ENCODE measurements around the gene MYL6B.

Gene MYL6B

DNA sequence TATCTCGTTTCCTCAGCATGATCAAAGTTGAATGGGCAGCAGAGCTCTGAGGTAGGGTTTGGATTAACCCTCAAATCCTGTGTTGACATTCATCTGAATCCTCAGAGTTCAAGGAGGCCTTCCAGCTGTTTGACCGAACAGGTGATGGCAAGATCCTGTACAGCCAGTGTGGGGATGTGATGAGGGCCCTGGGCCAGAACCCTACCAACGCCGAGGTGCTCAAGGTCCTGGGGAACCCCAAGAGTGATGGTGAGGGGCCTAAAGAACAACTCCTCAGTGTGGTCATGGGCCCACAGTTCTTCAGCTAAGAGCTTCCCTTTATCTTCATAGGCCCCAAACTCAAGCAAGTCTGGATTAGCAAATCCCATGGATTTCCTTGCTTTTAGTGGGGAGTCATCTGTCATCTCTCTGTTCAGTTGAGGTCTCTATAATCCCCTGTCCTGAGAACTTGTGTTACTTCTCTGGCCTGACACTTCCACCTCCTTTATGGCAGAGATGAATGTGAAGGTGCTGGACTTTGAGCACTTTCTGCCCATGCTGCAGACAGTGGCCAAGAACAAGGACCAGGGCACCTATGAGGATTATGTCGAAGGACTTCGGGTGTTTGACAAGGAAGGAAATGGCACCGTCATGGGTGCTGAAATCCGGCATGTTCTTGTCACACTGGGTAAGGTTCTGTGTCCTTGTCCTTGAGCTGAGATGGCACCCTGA, 7.2 kb downstream of the MYL6B start:
- Histone ChIP-seq H3K4me3 (ENCODE audit: insufficient read length, low read depth) (peak overlapping the region; percentile 92), H3K9me3 (ENCODE audit: insufficient read depth, low read length) (no peaks in the 10 kb centered on the region), H3K4me1 (ENCODE audit: insufficient read depth, insufficient read length) (peaks cover 8% of the 10 kb centered on the region), H3K27me3 (ENCODE audit: insufficient read depth, insufficient read length) (no peaks in the 10 kb centered on the region), H3K9ac (ENCODE audit: insufficient read length, low read depth) (peak overlapping the region; percentile 97), H3K36me3 (ENCODE audit: insufficient read depth, insufficient read length, low read length) (peaks cover 77% of the 10 kb centered on the region)
- TF ChIP-seq SUZ12 (IDR thresholded peaks at IDR 0.05; ENCODE audit: extremely low read depth, insufficient read depth, insufficient read length) (no peak), ZNF274 (IDR thresholded peaks at IDR 0.05; ENCODE audit: low read depth, low read length) (no peak), YY1 (IDR thresholded peaks at IDR 0.05; ENCODE audit: insufficient read depth, insufficient read length) (no peak)
- no peak for DNase-seq (ENCODE audit: low read depth, low spot score)

DNA sequence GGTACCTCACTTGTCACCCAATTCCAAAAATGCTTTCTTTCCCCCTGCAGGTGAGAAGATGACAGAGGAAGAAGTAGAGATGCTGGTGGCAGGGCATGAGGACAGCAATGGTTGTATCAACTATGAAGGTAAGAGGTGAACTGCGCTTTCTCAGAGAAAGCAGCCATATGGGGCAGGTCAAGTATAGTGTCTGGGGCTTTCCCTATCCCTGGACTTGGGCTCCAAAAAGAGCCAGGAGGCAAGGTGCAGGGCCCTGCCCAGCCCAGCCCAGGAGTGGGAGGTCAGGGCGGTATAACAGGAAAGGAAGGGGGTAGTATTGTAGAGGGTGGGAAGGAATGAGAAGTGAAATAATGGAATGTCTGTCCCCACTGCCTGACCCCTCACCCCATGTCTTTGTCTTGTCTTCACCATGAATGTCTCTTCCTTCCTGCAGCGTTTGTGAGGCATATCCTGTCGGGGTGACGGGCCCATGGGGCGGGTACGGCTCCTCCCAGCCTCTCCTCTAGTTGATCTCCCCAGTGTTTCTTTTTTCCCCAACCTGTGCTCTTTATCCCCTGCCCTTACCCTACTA, 7.9 kb downstream of the MYL6B start:
- Histone ChIP-seq H3K27me3 (ENCODE audit: insufficient read depth, insufficient read length) (no peaks in the 10 kb centered on the region), H3K4me1 (ENCODE audit: insufficient read depth, insufficient read length) (peaks cover 8% of the 10 kb centered on the region), H3K36me3 (ENCODE audit: insufficient read depth, insufficient read length, low read length) (peaks cover 75% of the 10 kb centered on the region), H3K9ac (ENCODE audit: insufficient read length, low read depth) (peak overlapping the region; percentile 97), H3K4me3 (ENCODE audit: insufficient read length, low read depth) (peak overlapping the region; percentile 92), H3K9me3 (ENCODE audit: insufficient read depth, low read length) (no peaks in the 10 kb centered on the region)
- peak; percentile 40 for DNase-seq (ENCODE audit: low read depth, low spot score)
- no peak for TF ChIP-seq SUZ12 (IDR thresholded peaks at IDR 0.05; ENCODE audit: extremely low read depth, insufficient read depth, insufficient read length)
- TF ChIP-seq YY1 (IDR thresholded peaks at IDR 0.05; ENCODE audit: insufficient read depth, insufficient read length) = no peak

DNA sequence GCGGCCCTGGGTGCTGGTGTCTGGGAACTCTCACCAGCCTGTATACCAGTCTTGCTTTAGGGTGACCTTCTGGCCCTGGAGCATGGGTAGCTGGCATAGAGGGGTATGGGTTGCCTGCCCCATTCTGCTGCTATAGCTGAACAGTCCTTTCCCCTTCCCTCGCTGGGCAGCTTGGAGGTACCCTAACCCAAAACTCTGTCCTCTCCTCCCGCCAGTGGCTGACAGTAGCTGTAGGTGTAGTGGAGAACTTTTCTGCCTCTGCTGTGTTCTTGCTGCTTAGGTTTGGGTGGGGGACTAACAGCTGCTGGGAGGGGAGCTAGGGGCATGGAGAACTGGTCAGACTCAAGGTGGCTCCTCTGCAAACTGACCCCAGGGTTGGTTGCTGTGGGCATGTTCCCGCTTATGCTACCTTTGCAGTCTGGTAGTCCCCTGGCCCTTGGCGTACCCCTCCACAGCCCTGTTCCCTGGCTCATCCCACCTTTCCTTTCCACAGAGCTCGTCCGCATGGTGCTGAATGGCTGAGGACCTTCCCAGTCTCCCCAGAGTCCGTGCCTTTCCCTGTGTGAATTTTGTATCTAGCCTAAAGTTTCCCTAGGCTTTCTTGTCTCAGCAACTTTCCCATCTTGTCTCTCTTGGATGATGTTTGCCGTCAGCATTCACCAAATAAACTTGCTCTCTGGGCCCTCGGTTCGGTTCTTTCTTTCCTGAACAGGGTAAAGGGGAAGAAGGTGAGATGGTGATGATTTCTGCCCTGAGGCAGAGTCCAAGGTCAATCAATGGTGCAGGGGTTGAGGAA, 8.7 kb downstream of the MYL6B start:
- H3K4me1 ChIP-seq (ENCODE audit: insufficient read depth, insufficient read length) = peaks cover 8% of the 10 kb centered on the region
- peak overlapping the region; percentile 97 for H3K9ac ChIP-seq (ENCODE audit: insufficient read length, low read depth)
- no peak for DNase-seq (ENCODE audit: low read depth, low spot score)
- H3K36me3 ChIP-seq (ENCODE audit: insufficient read depth, insufficient read length, low read length) = peaks cover 73% of the 10 kb centered on the region
- no peaks in the 10 kb centered on the region for H3K27me3 ChIP-seq (ENCODE audit: insufficient read depth, insufficient read length)
- peak overlapping the region; percentile 92 for H3K4me3 ChIP-seq (ENCODE audit: insufficient read length, low read depth)
- H3K9me3 ChIP-seq (ENCODE audit: insufficient read depth, low read length) = no peaks in the 10 kb centered on the region
- no peak for TF ChIP-seq YY1 (IDR thresholded peaks at IDR 0.05; ENCODE audit: insufficient read depth, insufficient read length)
- no peak for TF ChIP-seq ZNF274 (IDR thresholded peaks at IDR 0.05; ENCODE audit: low read depth, low read length)
- no peak for TF ChIP-seq SUZ12 (IDR thresholded peaks at IDR 0.05; ENCODE audit: extremely low read depth, insufficient read depth, insufficient read length)

DNA sequence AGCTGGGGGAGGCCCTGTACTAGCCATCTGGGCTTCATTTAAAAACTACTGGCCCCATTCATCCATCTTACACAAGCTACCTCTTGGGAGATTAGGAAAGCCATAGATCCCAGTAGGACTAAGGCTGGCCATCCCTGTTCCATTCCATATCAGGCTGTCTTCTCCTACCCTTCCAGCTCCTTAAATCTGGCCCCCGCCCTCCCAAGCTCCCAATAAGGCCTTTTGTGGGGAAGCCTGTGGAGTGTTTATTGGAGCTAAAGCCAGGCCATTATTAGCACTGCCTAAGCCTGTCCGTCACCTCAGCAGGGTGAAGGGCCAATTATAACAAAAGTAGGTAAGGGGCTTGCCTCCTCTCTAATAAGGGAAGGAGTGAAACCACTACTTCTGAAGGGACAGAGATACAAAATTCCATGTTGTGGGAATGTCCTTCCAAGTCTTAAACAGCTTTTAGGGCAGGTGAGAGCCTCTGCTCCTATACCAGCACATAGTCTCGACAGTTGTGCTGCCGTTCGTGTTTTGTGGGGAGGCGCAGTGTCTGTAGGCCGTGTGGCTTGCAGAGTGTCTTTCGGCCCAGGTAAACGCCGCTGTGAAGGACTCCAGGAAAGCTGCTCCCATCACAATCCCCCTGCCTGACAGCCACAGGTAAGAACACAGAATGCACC, 9.4 kb downstream of the MYL6B start:
- Histone ChIP-seq H3K9ac (ENCODE audit: insufficient read length, low read depth) (no peak overlapping the region), H3K9me3 (ENCODE audit: insufficient read depth, low read length) (no peaks in the 10 kb centered on the region), H3K4me3 (ENCODE audit: insufficient read length, low read depth) (no peak overlapping the region), H3K27me3 (ENCODE audit: insufficient read depth, insufficient read length) (no peaks in the 10 kb centered on the region), H3K36me3 (ENCODE audit: insufficient read depth, insufficient read length, low read length) (peaks cover 73% of the 10 kb centered on the region), H3K4me1 (ENCODE audit: insufficient read depth, insufficient read length) (peaks cover 8% of the 10 kb centered on the region)
- TF ChIP-seq SUZ12 (IDR thresholded peaks at IDR 0.05; ENCODE audit: extremely low read depth, insufficient read depth, insufficient read length) (no peak), YY1 (IDR thresholded peaks at IDR 0.05; ENCODE audit: insufficient read depth, insufficient read length) (no peak), ZNF274 (IDR thresholded peaks at IDR 0.05; ENCODE audit: low read depth, low read length) (no peak)
- no peak for DNase-seq (ENCODE audit: low read depth, low spot score)

DNA sequence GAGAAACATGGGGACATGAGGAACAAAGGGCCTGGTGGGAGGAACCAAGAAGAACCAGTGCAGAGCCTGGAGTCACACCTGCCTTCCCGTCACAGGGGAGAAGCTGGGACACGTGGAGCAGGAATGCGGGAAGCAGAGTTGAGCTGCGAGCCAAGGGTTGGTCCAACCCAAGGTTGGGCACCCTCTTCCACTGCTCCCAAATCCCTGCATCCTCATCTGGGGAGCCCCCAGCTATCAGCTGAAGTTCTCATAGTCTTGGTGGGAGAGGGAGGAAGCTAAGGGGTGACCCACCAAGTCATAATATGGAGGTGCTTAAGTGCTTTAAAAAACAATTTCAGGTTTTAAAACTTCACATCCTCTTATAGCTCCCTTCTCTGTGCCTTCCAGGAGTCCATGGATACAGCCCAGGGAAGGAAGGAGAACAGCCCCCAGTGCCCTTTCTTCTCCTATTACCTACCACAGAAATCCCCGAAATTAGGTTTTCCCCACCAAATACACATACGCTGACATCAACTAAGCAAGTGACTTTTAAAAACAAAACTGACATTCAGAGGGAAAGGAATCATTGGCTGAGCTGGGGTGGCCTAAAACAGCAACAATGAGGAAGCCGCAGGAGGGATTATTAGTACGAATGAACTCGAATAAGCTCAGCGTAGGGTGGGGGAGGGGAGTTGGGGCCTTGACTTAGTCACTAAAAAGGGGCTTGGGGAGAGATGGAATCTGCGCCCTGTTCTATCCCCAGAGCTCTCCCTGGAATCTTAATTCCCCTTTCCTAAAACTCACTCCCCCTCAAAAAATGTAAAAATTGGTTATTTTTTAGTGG, 10.3 kb downstream of the MYL6B start:
- Histone ChIP-seq H3K36me3 (ENCODE audit: insufficient read depth, insufficient read length, low read length) (peaks cover 81% of the 10 kb centered on the region), H3K4me1 (ENCODE audit: insufficient read depth, insufficient read length) (peaks cover 8% of the 10 kb centered on the region), H3K9ac (ENCODE audit: insufficient read length, low read depth) (no peak overlapping the region)

DNA sequence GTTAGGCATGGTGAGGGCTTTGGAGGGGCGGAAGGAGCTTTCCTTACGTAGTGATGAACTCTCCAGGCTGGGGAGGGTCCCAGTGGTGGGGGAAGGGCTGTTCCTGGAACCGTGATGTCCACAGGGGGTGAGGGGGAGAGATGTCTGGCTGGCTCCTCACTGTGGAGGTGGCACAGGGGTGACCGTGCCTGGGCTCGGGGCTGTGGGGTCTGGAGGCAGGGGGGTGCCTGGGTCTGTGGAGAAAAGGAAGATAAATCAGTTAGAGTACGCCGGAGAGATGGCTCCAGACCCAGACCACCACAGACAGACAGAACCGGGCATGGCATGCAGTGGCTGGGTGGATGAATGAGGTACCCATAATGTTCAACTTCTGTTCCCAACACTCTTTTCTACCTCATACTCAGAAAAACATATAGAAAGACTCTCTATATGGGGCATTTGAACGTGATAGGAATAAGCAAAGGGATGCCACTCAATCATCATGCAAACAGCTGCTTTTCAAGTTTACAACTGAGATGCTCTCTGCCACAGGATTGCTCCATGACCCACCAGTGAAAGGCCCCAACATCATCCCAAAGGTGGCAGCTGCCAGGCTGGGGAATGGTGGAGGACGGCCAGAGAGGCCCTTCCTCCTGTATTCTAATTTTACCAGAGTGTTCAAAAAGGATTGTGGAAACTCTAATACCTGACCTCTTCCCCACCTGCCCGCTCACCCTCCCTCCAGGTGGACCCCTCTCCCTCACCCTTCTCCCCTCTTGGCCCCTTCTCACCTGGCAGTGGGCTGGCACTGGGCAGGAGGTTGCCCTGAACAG, 11.4 kb downstream of the MYL6B start:
- Histone ChIP-seq H3K27me3 (ENCODE audit: insufficient read depth, insufficient read length) (no peaks in the 10 kb centered on the region), H3K4me1 (ENCODE audit: insufficient read depth, insufficient read length) (peaks cover 8% of the 10 kb centered on the region), H3K36me3 (ENCODE audit: insufficient read depth, insufficient read length, low read length) (peaks cover 86% of the 10 kb centered on the region), H3K9me3 (ENCODE audit: insufficient read depth, low read length) (no peaks in the 10 kb centered on the region), H3K9ac (ENCODE audit: insufficient read length, low read depth) (no peak overlapping the region), H3K4me3 (ENCODE audit: insufficient read length, low read depth) (no peak overlapping the region)
- TF ChIP-seq ZNF274 (IDR thresholded peaks at IDR 0.05; ENCODE audit: low read depth, low read length) (no peak), YY1 (IDR thresholded peaks at IDR 0.05; ENCODE audit: insufficient read depth, insufficient read length) (no peak), SUZ12 (IDR thresholded peaks at IDR 0.05; ENCODE audit: extremely low read depth, insufficient read depth, insufficient read length) (no peak)
- no peak for DNase-seq (ENCODE audit: low read depth, low spot score)

More for the DNA sequence above, 10.3 kb downstream of the MYL6B start:
- DNase-seq (ENCODE audit: low read depth, low spot score) = no peak
- no peaks in the 10 kb centered on the region for H3K9me3 ChIP-seq (ENCODE audit: insufficient read depth, low read length)
- no peak overlapping the region for H3K4me3 ChIP-seq (ENCODE audit: insufficient read length, low read depth)
- no peaks in the 10 kb centered on the region for H3K27me3 ChIP-seq (ENCODE audit: insufficient read depth, insufficient read length)
- TF ChIP-seq YY1 (IDR thresholded peaks at IDR 0.05; ENCODE audit: insufficient read depth, insufficient read length) = no peak
- no peak for TF ChIP-seq ZNF274 (IDR thresholded peaks at IDR 0.05; ENCODE audit: low read depth, low read length)
- TF ChIP-seq SUZ12 (IDR thresholded peaks at IDR 0.05; ENCODE audit: extremely low read depth, insufficient read depth, insufficient read length) = no peak

Data from NT2/D1 (cell line).